ENCODE data around the gene NECTIN4. TPM values are rescaled to one million over a fixed set of nuclear protein-coding genes. Genes with fewer than 3 reads are reported as not detected.

Gene NECTIN4
- total RNA-seq (5.9 and 7.0 TPM in 2 replicates), polyA plus RNA-seq (8.5 and 12.7 TPM in 2 replicates)

DNA sequence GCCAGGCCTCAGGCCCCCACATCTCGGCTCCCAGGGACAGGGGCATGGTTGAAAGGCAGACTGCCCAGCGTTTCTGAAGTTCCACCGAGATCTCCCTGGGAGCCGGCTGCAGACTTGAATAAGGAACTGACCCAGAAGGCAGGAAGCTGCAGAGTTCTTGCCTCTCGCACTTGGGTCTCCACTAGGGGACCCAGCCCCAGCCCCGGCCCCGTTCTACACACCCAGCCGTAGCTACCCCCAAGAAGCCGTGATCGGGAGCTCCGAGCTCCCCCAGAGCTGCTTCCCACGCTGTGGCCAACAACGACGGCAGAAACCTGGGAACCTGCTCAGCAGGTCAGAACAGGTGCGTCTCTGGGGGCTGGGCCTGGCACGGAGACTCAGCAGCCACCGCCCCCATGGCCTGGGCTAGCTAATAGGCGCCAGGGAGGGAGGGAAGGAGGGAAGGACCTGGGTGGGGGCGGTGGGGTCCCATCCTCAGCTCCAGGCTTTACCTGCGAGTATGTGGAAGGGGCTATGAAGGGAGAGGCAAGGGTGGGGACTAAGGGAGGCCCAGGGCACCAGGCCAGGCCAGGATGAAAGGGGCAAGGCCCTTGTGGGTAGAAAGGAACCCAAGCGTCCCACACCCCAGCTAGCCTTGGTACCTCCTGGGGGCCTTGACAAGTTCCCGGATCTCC lies at the start of gene NECTIN4:
NECTIN4 (minus strand) TSS at position 308 of the 674 bp plus-strand sequence; CDS start at position 46, 262 bp downstream.
- no peaks in the 10 kb centered on the region for H3K9me2 ChIP-seq (replicated peaks; ENCODE audit: insufficient read depth)
- peak within 1 kb of the TSS; percentile 74 for H3K27ac ChIP-seq
- peaks cover 14% of the 10 kb centered on the region for H3K4me1 ChIP-seq (ENCODE audit: insufficient read depth)
- H4K20me1 ChIP-seq (ENCODE audit: insufficient read depth, poor library complexity, severe bottlenecking) = no peaks in the 10 kb centered on the region
- 77% methylated on average over 20 of the region's 22 CpGs for WGBS (ENCODE audit: low lambda C conversion rate, missing lambda C conversion rate)
- no peaks in the 10 kb centered on the region for H3K9me3 ChIP-seq (ENCODE audit: low read depth)
- peak; percentile 62 for DNase-seq (ENCODE audit: low spot score)
- no peaks in the 10 kb centered on the region for H3K36me3 ChIP-seq (replicated peaks; ENCODE audit: insufficient read depth, low read depth)
- peak within 1 kb of the TSS; percentile 73 for H3K4me2 ChIP-seq
- peaks cover 13% of the 10 kb centered on the region for H3K79me2 ChIP-seq
- no peaks in the 10 kb centered on the region for H3K27me3 ChIP-seq
- H3K4me3 ChIP-seq = no peak within 1 kb of the TSS
- no peak within 1 kb of the TSS for H2AFZ ChIP-seq
- TF ChIP-seq, protein P1, sequence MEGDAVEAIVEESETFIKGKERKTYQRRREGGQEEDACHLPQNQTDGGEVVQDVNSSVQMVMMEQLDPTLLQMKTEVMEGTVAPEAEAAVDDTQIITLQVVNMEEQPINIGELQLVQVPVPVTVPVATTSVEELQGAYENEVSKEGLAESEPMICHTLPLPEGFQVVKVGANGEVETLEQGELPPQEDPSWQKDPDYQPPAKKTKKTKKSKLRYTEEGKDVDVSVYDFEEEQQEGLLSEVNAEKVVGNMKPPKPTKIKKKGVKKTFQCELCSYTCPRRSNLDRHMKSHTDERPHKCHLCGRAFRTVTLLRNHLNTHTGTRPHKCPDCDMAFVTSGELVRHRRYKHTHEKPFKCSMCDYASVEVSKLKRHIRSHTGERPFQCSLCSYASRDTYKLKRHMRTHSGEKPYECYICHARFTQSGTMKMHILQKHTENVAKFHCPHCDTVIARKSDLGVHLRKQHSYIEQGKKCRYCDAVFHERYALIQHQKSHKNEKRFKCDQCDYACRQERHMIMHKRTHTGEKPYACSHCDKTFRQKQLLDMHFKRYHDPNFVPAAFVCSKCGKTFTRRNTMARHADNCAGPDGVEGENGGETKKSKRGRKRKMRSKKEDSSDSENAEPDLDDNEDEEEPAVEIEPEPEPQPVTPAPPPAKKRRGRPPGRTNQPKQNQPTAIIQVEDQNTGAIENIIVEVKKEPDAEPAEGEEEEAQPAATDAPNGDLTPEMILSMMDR (IDR thresholded peaks at IDR 0.05; ENCODE audit: poor library complexity) = no peak
- TF ChIP-seq EZH2 (IDR thresholded peaks at IDR 0.05; ENCODE audit: borderline replicate concordance) (no peak), EZH2phosphoT487 (IDR thresholded peaks at IDR 0.05; ENCODE audit: low read depth, severe bottlenecking, unreplicated experiment) (no peak)

DNA sequence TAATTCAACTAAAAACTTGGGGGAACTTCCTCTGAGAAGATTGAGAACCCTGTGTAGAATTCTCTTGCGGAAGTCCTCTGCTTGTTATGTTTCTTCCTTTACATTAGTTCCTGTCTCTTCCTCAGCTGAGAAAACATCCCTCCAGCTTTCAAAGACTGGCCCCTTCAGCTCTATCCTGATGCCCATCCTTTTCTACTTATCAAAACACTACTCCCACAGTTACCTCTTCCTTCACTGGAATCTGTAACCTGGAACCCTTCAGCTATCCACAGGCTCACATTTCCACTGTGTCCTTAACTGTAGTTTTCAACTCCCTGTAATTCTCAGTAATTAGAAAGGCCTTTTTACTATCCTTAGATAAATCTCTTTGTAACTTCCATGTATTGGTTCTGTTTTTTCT lies 49.1 kb upstream of the NECTIN4 start:
- 95% methylated on average over 1 of the region's 1 CpG for WGBS (ENCODE audit: low lambda C conversion rate, missing lambda C conversion rate)
- H3K79me2 ChIP-seq = peaks cover 34% of the 10 kb centered on the region
- no peak overlapping the region for H2AFZ ChIP-seq
- no peaks in the 10 kb centered on the region for H3K27me3 ChIP-seq
- no peaks in the 10 kb centered on the region for H3K36me3 ChIP-seq (replicated peaks; ENCODE audit: insufficient read depth, low read depth)
- H3K27ac ChIP-seq = no peak overlapping the region
- no peak for DNase-seq (ENCODE audit: low spot score)
- no peaks in the 10 kb centered on the region for H3K9me3 ChIP-seq (ENCODE audit: low read depth)
- H3K4me3 ChIP-seq = no peak overlapping the region
- TF ChIP-seq EZH2 (IDR thresholded peaks at IDR 0.05; ENCODE audit: borderline replicate concordance) (no peak), EZH2phosphoT487 (IDR thresholded peaks at IDR 0.05; ENCODE audit: low read depth, severe bottlenecking, unreplicated experiment) (no peak)
- TF ChIP-seq, protein P1 (IDR thresholded peaks at IDR 0.05; ENCODE audit: poor library complexity) = no peak
- peaks cover 5% of the 10 kb centered on the region for H4K20me1 ChIP-seq (ENCODE audit: insufficient read depth, poor library complexity, severe bottlenecking)
- H3K4me1 ChIP-seq (ENCODE audit: insufficient read depth) = peaks cover 7% of the 10 kb centered on the region
- no peaks in the 10 kb centered on the region for H3K9me2 ChIP-seq (replicated peaks; ENCODE audit: insufficient read depth)
- H3K4me2 ChIP-seq = no peak overlapping the region

DNA sequence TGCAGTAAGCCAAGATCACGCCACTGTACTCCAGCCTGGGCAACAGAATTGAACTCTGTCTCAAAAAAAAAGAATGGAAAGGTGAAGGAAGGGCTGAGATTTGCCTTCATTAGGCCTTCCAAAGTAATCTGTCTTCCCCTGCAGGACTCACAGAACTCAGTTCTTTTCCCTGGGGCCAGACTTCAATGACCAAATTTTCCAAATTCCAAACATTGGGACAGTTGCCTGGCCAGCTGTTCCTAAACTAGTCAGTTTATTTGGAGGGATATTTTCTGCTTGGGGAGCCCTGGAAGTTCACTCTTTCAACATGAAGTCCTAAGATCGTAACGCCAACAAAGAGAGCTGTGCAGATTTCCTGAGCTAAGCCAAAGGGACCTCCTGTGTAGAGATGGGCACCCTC lies 48.5 kb upstream of the NECTIN4 start:
- H3K27ac ChIP-seq = no peak overlapping the region

More for the DNA sequence above, 48.5 kb upstream of the NECTIN4 start:
- Histone ChIP-seq H2AFZ (no peak overlapping the region), H3K79me2 (peaks cover 35% of the 10 kb centered on the region), H3K36me3 (replicated peaks; ENCODE audit: insufficient read depth, low read depth) (no peaks in the 10 kb centered on the region), H3K4me1 (ENCODE audit: insufficient read depth) (peaks cover 7% of the 10 kb centered on the region), H3K9me2 (replicated peaks; ENCODE audit: insufficient read depth) (no peaks in the 10 kb centered on the region), H3K9me3 (ENCODE audit: low read depth) (no peaks in the 10 kb centered on the region), H3K27me3 (no peaks in the 10 kb centered on the region), H3K4me2 (no peak overlapping the region), H4K20me1 (ENCODE audit: insufficient read depth, poor library complexity, severe bottlenecking) (peaks cover 5% of the 10 kb centered on the region), H3K4me3 (no peak overlapping the region)
- TF ChIP-seq EZH2phosphoT487 (IDR thresholded peaks at IDR 0.05; ENCODE audit: low read depth, severe bottlenecking, unreplicated experiment) (no peak), EZH2 (IDR thresholded peaks at IDR 0.05; ENCODE audit: borderline replicate concordance) (no peak)
- TF ChIP-seq, protein P1 (IDR thresholded peaks at IDR 0.05; ENCODE audit: poor library complexity) = no peak
- no peak for DNase-seq (ENCODE audit: low spot score)
- 96% methylated on average over 3 of the region's 3 CpGs for WGBS (ENCODE audit: low lambda C conversion rate, missing lambda C conversion rate)

Data from hepatocyte (in vitro differentiated cells).